Suppressor macrophage treated with lipopolysaccharide for 4 hours (primary cell): ENCODE results near the gene MOSPD3.
"Not testable (repeated sequence)": the region's sequence is repeated elsewhere in the genome, so short reads cannot be mapped to it uniquely, and the experiment has no call there.

ENCODE experiments used
- DNase-seq: peaks from one replicate; pipeline ENCODE4 v3.0.0-alpha.2; 2020

MOSPD3 gene

GRCh38 chr7:100626530-100627237, 14.3 kb downstream of the MOSPD3 start:
- peak; percentile 79 for DNase-seq

GRCh38 chr7:100627238-100627549, 14.9 kb downstream of the MOSPD3 start:
- DNase-seq: no peak

- peak; percentile 54 for DNase-seq
Measured at GRCh38 chr7:100629117-100629716, 16.9 kb downstream of the MOSPD3 start.

- DNase-seq: no peak
Measured at GRCh38 chr7:100630066-100630465, 17.7 kb downstream of the MOSPD3 start.

- DNase-seq: peak; percentile 45
Measured at GRCh38 chr7:100632951-100633717, 20.8 kb downstream of the MOSPD3 start.

GRCh38 chr7:100639995-100640516, 27.7 kb downstream of the MOSPD3 start:
- no peak for DNase-seq

- DNase-seq: no peak
Measured at GRCh38 chr7:100640517-100641440, 28.4 kb downstream of the MOSPD3 start.

GRCh38 chr7:100641463-100641859, 29.1 kb downstream of the MOSPD3 start, which contains the start of gene TFR2:
TSS of gene TFR2 (minus strand) at chr7:100641552. CDS start at chr7:100641509, 43 bp downstream.
- no peak for DNase-seq

- no peak for DNase-seq
Measured at GRCh38 chr7:100641860-100642533, 29.7 kb downstream of the MOSPD3 start.

- DNase-seq: no peak
Measured at GRCh38 chr7:100642534-100642907, 30.2 kb downstream of the MOSPD3 start.

GRCh38 chr7:100649826-100650565, 37.7 kb downstream of the MOSPD3 start:
- DNase-seq: no peak

- DNase-seq: no peak
Measured at GRCh38 chr7:100654908-100655831, 42.8 kb downstream of the MOSPD3 start.

- peak; percentile 56 for DNase-seq
Measured at GRCh38 chr7:100655908-100656674, 43.8 kb downstream of the MOSPD3 start, which contains the start of gene ACTL6B. TSS of gene ACTL6B (minus strand) at chr7:100656448. CDS start at chr7:100656354, 94 bp downstream.

- not testable (repeated sequence) for DNase-seq
Measured at GRCh38 chr7:100662194-100662776, 49.9 kb downstream of the MOSPD3 start.
